ENCODE measurements around the gene DDX41.

Gene DDX41

DNA sequence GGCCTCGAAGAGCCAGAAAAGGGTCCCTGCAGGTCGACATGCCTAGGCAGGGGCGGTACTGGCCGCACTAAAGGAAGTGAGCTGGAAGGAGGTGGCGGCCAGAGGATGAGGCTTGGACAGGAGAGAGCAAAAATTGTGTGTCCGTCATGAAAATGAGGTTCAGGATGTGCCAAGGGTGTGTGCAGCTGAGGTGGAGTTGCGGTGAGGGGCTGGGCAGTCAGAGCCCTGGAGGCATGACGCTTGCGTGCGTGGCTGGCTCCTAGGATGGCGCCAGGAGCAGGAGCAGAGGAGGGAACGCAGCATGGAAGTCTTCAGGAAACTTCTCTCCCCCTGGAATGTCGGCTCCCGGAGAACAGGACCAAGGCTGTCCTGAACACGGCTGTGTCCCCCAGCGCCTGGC is 13.9 kb downstream of the DDX41 start:
- no peak for FAIRE-seq

DNA sequence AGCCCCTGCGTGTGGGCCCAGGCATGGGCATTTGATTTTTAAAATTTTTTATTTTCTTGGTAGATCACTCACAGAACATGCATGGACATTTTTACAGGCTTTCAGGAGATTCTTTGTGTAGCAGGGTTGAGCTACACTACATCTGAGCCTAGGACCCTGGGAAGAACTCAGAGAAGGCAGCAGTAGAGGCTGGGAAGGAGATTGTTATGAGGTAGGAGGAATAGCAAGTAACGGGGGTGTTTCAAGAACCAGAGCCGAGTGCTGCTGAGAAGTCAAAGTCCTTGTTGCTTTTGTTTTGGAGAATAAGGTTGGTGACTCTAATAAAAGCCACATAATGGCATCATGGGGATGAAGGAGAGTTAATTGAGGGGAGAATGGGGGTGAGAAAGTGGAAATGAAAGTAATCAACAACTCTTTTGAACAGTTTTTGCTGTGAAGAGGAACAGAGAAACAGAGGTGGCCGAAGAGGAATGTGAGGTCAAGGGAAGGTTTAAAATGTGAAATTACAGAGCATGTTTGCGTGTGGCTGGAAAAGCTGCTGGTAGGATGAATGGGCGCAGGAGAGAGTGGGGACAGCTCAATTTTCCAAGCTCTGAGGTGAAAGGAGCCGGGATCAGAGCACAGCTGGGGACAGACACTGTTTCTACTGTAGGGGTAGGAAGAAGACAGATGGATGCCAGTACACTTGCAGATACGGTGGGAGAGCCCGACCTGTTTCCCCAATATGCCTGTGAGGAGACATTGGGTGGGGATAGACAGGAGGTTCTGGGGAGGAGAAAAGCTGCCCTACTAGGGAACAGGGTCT is 14.7 kb downstream of the DDX41 start:
- TF ChIP-seq TAF1 (IDR thresholded peaks at IDR 0.05; ENCODE audit: borderline replicate concordance, low read depth, low read length) (no peak), POLR2A (IDR thresholded peaks at IDR 0.05; ENCODE audit: low read depth, low read length) (no peak), POLR2AphosphoS5 (IDR thresholded peaks at IDR 0.05; ENCODE audit: low read depth, low read length) (no peak)
- FAIRE-seq (peak; percentile 76), DNase-seq (ENCODE audit: insufficient read length) (no peak)

More for the DNA sequence above, 13.9 kb downstream of the DDX41 start:
- TF ChIP-seq TAF1 (IDR thresholded peaks at IDR 0.05; ENCODE audit: borderline replicate concordance, low read depth, low read length): no peak
- TF ChIP-seq POLR2AphosphoS5 (IDR thresholded peaks at IDR 0.05; ENCODE audit: low read depth, low read length): no peak
- TF ChIP-seq POLR2A (IDR thresholded peaks at IDR 0.05; ENCODE audit: low read depth, low read length): no peak
- no peak for DNase-seq (ENCODE audit: insufficient read length)

GRCh38 chr5:177500685-177501522 is 15.9 kb downstream of the DDX41 start:
- FAIRE-seq: peak; percentile 89
- TF ChIP-seq TAF1 (IDR thresholded peaks at IDR 0.05; ENCODE audit: borderline replicate concordance, low read depth, low read length): no peak
- no peak for TF ChIP-seq POLR2AphosphoS5 (IDR thresholded peaks at IDR 0.05; ENCODE audit: low read depth, low read length)
- no peak for TF ChIP-seq POLR2A (IDR thresholded peaks at IDR 0.05; ENCODE audit: low read depth, low read length)
- peak; percentile 72 for DNase-seq (ENCODE audit: insufficient read length)

- no peak for TF ChIP-seq TAF1 (IDR thresholded peaks at IDR 0.05; ENCODE audit: borderline replicate concordance, low read depth, low read length)
- no peak for FAIRE-seq
- DNase-seq (ENCODE audit: insufficient read length): no peak
These were observed 16.9 kb downstream of the DDX41 start for GRCh38 chr5:177499842-177500241.

GRCh38 chr5:177498013-177498787 is 18.6 kb downstream of the DDX41 start:
- DNase-seq (ENCODE audit: insufficient read length): no peak
- no peak for FAIRE-seq
- TF ChIP-seq POLR2A (IDR thresholded peaks at IDR 0.05; ENCODE audit: low read depth, low read length): no peak
- no peak for TF ChIP-seq TAF1 (IDR thresholded peaks at IDR 0.05; ENCODE audit: borderline replicate concordance, low read depth, low read length)
- no peak for TF ChIP-seq POLR2AphosphoS5 (IDR thresholded peaks at IDR 0.05; ENCODE audit: low read depth, low read length)

- FAIRE-seq: peak; percentile 89
- TF ChIP-seq TAF1 (IDR thresholded peaks at IDR 0.05; ENCODE audit: borderline replicate concordance, low read depth, low read length) (peak; percentile 83), POLR2AphosphoS5 (IDR thresholded peaks at IDR 0.05; ENCODE audit: low read depth, low read length) (peak; percentile 94), POLR2A (IDR thresholded peaks at IDR 0.05; ENCODE audit: low read depth, low read length) (peak; percentile 95)
- peak; percentile 98 for DNase-seq (ENCODE audit: insufficient read length)
These were observed 19.3 kb downstream of the DDX41 start, which contains the start of gene PDLIM7 for GRCh38 chr5:177497292-177498012. Gene PDLIM7, minus strand, starts transcription at chr5:177497604. Its CDS starts 1,092 bp downstream, at chr5:177496512.

DNA sequence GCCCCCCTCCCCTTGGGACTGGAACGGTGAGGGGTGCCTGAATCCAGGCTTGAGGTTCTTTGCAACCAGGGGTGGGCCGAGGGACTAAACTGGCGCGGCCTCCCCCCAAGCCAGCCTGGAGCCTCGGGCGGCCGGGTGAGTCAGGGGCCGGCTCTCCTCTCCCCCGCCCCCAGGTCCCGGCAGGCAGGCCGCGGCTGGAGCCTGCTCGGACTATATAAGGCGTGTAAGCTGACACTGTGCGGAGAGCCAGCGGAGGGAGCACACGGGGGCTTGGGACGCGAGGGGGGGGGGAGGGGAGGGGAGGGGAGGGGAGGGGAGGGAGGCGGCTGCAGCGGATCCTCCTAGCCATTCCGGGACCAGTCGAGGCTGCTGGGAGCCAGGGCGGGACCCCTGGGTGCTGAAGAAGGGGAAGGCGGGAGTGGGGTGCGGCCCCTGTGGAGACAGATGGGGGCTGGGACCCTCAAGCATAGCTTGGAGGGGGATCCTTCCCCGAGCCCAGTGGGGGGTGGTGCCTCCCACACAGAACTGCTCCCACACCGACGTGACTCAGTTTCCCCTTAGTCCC is 20.0 kb downstream of the DDX41 start:
- FAIRE-seq: peak; percentile 40
- no peak for DNase-seq (ENCODE audit: insufficient read length)
- TF ChIP-seq TAF1 (IDR thresholded peaks at IDR 0.05; ENCODE audit: borderline replicate concordance, low read depth, low read length) (no peak), POLR2A (IDR thresholded peaks at IDR 0.05; ENCODE audit: low read depth, low read length) (no peak), POLR2AphosphoS5 (IDR thresholded peaks at IDR 0.05; ENCODE audit: low read depth, low read length) (no peak)

- DNase-seq (ENCODE audit: insufficient read length) (no peak), FAIRE-seq (no peak)
- no peak for TF ChIP-seq POLR2A (IDR thresholded peaks at IDR 0.05; ENCODE audit: low read depth, low read length)
- no peak for TF ChIP-seq TAF1 (IDR thresholded peaks at IDR 0.05; ENCODE audit: borderline replicate concordance, low read depth, low read length)
- no peak for TF ChIP-seq POLR2AphosphoS5 (IDR thresholded peaks at IDR 0.05; ENCODE audit: low read depth, low read length)
These were observed 20.6 kb downstream of the DDX41 start for GRCh38 chr5:177496070-177496726.

GRCh38 chr5:177495243-177496060 is 21.3 kb downstream of the DDX41 start:
- peak; percentile 71 for FAIRE-seq
- TF ChIP-seq TAF1 (IDR thresholded peaks at IDR 0.05; ENCODE audit: borderline replicate concordance, low read depth, low read length): no peak
- TF ChIP-seq POLR2AphosphoS5 (IDR thresholded peaks at IDR 0.05; ENCODE audit: low read depth, low read length): no peak
- DNase-seq (ENCODE audit: insufficient read length): no peak
